IMR-90 (cell line): ENCODE results near the gene CLDN14. TPM values are rescaled to one million over a fixed set of nuclear protein-coding genes. Genes with fewer than 3 reads are reported as not detected.

ENCODE experiments used
- ATAC-seq: fragments of 200-7000 bp; cut with Tn5 transposase; 2 replicates; pipeline ENCODE4 v1.9.1; 2020; ENCODE audit warnings: low read depth, mild to moderate bottlenecking, moderate library complexity
- BruUV-seq: library from RNA; stranded (reverse); fragments of 400-500 nt; replicated peaks from 2 replicates; lab custom pipeline; 2021; lab: Mats Ljungman, UMichigan
- CTCF ChIA-PET: fragments of 300-600 bp; formaldehyde crosslinking; extraction: SDS; loops from one replicate; lab custom pipeline; 2021; ENCODE audit warnings: antibody characterized with exemption; lab: Yijun Ruan, JAX
- POLR2A ChIA-PET: fragments of 300-600 bp; sonication (Branson Sonifier 250); formaldehyde crosslinking; loops from one replicate; lab custom pipeline; 2022; ENCODE audit warnings: antibody characterized with exemption; ENCODE audit not compliant: unreplicated experiment; lab: Charles Lee
- DNase-seq: peaks from one replicate; pipeline ENCODE4 v3.0.0; 2013
- H2AFZ ChIP-seq: replicated peaks from 2 replicates; pipeline ENCODE3; 2013; ENCODE audit warnings: low read length, mild to moderate bottlenecking; ENCODE audit not compliant: poor library complexity
- H2AK5ac ChIP-seq: 2 replicates; pipeline ENCODE4 v1.6.1; 2013; ENCODE audit warnings: low read depth, low read length, inconsistent platforms
- H2AK9ac ChIP-seq: replicated peaks from 2 replicates; pipeline ENCODE3; 2013; ENCODE audit warnings: mild to moderate bottlenecking, low read depth, low read length, moderate library complexity; ENCODE audit not compliant: poor library complexity
- H2BK120ac ChIP-seq: 2 replicates; pipeline ENCODE4 v1.6.1; 2013; ENCODE audit warnings: low read depth, low read length, inconsistent platforms
- H2BK15ac ChIP-seq: 3 replicates; pipeline ENCODE4 v1.6.1; 2013; ENCODE audit warnings: low read depth, low read length, inconsistent platforms
- H2BK20ac ChIP-seq: 2 replicates; pipeline ENCODE4 v1.6.1; 2013; ENCODE audit warnings: low read depth, mild to moderate bottlenecking, inconsistent platforms, low read length, moderate library complexity
- H2BK5ac ChIP-seq: 2 replicates; pipeline ENCODE4 v1.6.1; 2013; ENCODE audit warnings: mild to moderate bottlenecking, low read depth, low read length, inconsistent platforms; ENCODE audit not compliant: poor library complexity, severe bottlenecking
- H3K14ac ChIP-seq: replicated peaks from 2 replicates; pipeline ENCODE4 v1.6.1; 2013; ENCODE audit warnings: low read depth, low read length, inconsistent platforms
- H3K18ac ChIP-seq: 2 replicates; pipeline ENCODE4 v1.6.1; 2013; ENCODE audit warnings: low read depth, low read length, control low read depth
- H3K23ac ChIP-seq: 2 replicates; pipeline ENCODE4 v1.6.1; 2013; ENCODE audit warnings: low read depth, low read length, inconsistent platforms
- H3K27ac ChIP-seq: 2 replicates; pipeline ENCODE4 v1.5.1; 2013; ENCODE audit warnings: mild to moderate bottlenecking, control low read depth, low read length; ENCODE audit not compliant: insufficient read depth
- H3K27me3 ChIP-seq: 2 replicates; pipeline ENCODE4 v1.6.1; 2013; ENCODE audit warnings: low read length; ENCODE audit not compliant: control insufficient read depth, insufficient read depth
- H3K36me3 ChIP-seq: 2 replicates; pipeline ENCODE4 v1.6.1; 2013; ENCODE audit warnings: low read length, mixed read lengths; ENCODE audit not compliant: control insufficient read depth, insufficient read depth
- H3K4ac ChIP-seq: 2 replicates; pipeline ENCODE4 v1.6.1; 2013; ENCODE audit warnings: low read depth, low read length, inconsistent platforms
- H3K4me1 ChIP-seq: 2 replicates; pipeline ENCODE4 v1.6.1; 2013; ENCODE audit warnings: low read length, mixed read lengths; ENCODE audit not compliant: control insufficient read depth, insufficient read depth
- H3K4me2 ChIP-seq: 2 replicates; pipeline ENCODE4 v1.6.1; 2013; ENCODE audit warnings: low read depth, mild to moderate bottlenecking, control low read depth, low read length, moderate library complexity
- H3K4me3 ChIP-seq: 2 replicates; pipeline ENCODE4 v1.5.1; 2013; ENCODE audit warnings: low read depth, mild to moderate bottlenecking, control low read depth, low read length, moderate library complexity; ENCODE audit not compliant: insufficient read depth
- H3K56ac ChIP-seq: 2 replicates; pipeline ENCODE4 v1.6.1; 2013; ENCODE audit warnings: low read length, inconsistent platforms; ENCODE audit not compliant: insufficient read depth; ENCODE audit errors: extremely low read depth
- H3K79me1 ChIP-seq, 2 experiments: 2 replicates each; pipeline ENCODE4 v1.6.1; 2013; ENCODE audit warnings: low read length in 2 of 2, inconsistent platforms in 1 of 2, low read depth in 1 of 2
- H3K9ac ChIP-seq: 2 replicates; pipeline ENCODE4 v1.6.1; 2013; ENCODE audit warnings: low read depth, low read length, control low read depth
- H3K9me1 ChIP-seq: 2 replicates; pipeline ENCODE4 v1.6.1; 2013; ENCODE audit warnings: low read length, inconsistent platforms; ENCODE audit not compliant: insufficient read depth
- H3K9me3 ChIP-seq: 2 replicates; pipeline ENCODE4 v1.6.1; 2013; ENCODE audit warnings: low read length; ENCODE audit not compliant: control insufficient read depth, insufficient read depth
- H4K20me1 ChIP-seq: 2 replicates; pipeline ENCODE4 v1.6.1; 2013; ENCODE audit warnings: low read length, inconsistent platforms; ENCODE audit not compliant: insufficient read depth
- H4K5ac ChIP-seq: 2 replicates; pipeline ENCODE4 v1.6.1; 2013; ENCODE audit warnings: mild to moderate bottlenecking, low read depth, low read length, control low read depth
- H4K8ac ChIP-seq, 2 experiments: 2 replicates each; pipeline ENCODE4 v1.6.1; 2013; ENCODE audit warnings: low read depth in 2 of 2, low read length in 2 of 2, control low read depth in 1 of 2, inconsistent platforms in 1 of 2
- H4K91ac ChIP-seq: 2 replicates; pipeline ENCODE4 v1.6.1; 2013; ENCODE audit warnings: low read depth, low read length, inconsistent platforms; ENCODE audit not compliant: insufficient read depth
- BHLHE40 ChIP-seq: fragments of 150-350 bp; IDR thresholded peaks from 2 replicates; pipeline ENCODE4 v1.6.1; 2016; ENCODE audit warnings: mild to moderate bottlenecking, low read depth, low read length
- CEBPB ChIP-seq: IDR thresholded peaks from 2 replicates; pipeline ENCODE4 v1.6.1; 2012; ENCODE audit warnings: low read depth, low read length, improper control_type of control experiment
- CHD1 ChIP-seq: IDR thresholded peaks from 2 replicates; pipeline ENCODE4 v1.6.1; 2012; ENCODE audit warnings: low read depth, low read length, improper control_type of control experiment
- CTCF ChIP-seq: conservative IDR thresholded peaks from 2 replicates; pipeline ENCODE4 v1.5.1; 2012; ENCODE audit warnings: mild to moderate bottlenecking, low read depth, low read length, improper control_type of control experiment
- ELK1 ChIP-seq: fragments of 150-350 bp; IDR thresholded peaks from 2 replicates; pipeline ENCODE4 v1.6.1; 2016; ENCODE audit warnings: low read depth, mild to moderate bottlenecking, low read length, moderate library complexity, borderline replicate concordance
- FOS ChIP-seq: fragments of 150-350 bp; IDR thresholded peaks from 2 replicates; pipeline ENCODE4 v1.6.1; 2016; ENCODE audit warnings: low read depth, low read length
- MAFK ChIP-seq: IDR thresholded peaks from 2 replicates; pipeline ENCODE4 v1.6.1; 2012; ENCODE audit warnings: low read depth, low read length, improper control_type of control experiment
- MAZ ChIP-seq: IDR thresholded peaks from 2 replicates; pipeline ENCODE4 v1.6.1; 2012; ENCODE audit warnings: low read depth, mild to moderate bottlenecking, low read length, improper control_type of control experiment, moderate library complexity, borderline replicate concordance
- MXI1 ChIP-seq: IDR thresholded peaks from 2 replicates; pipeline ENCODE4 v1.6.1; 2012; ENCODE audit warnings: low read depth, mild to moderate bottlenecking, low read length, moderate library complexity, borderline replicate concordance
- NFE2L2 ChIP-seq: fragments of 150-350 bp; IDR thresholded peaks from 2 replicates; pipeline ENCODE4 v1.6.1; 2016; ENCODE audit warnings: low read depth, mild to moderate bottlenecking, low read length
- POLR2A ChIP-seq: IDR thresholded peaks from 2 replicates; pipeline ENCODE4 v1.6.1; 2012; ENCODE audit warnings: mild to moderate bottlenecking, low read depth, low read length
- RAD21 ChIP-seq: IDR thresholded peaks from 2 replicates; pipeline ENCODE4 v1.6.1; 2012; ENCODE audit warnings: low read length, improper control_type of control experiment
- RCOR1 ChIP-seq: IDR thresholded peaks from 2 replicates; pipeline ENCODE4 v1.6.1; 2012; ENCODE audit warnings: mild to moderate bottlenecking, low read length, improper control_type of control experiment; ENCODE audit not compliant: insufficient replicate concordance
- RFX5 ChIP-seq: IDR thresholded peaks from 2 replicates; pipeline ENCODE4 v1.8.0; 2012; ENCODE audit warnings: low read depth, mild to moderate bottlenecking, low read length, moderate library complexity
- SMC3 ChIP-seq: fragments of 150-350 bp; IDR thresholded peaks from 2 replicates; pipeline ENCODE4 v1.6.1; 2016; ENCODE audit warnings: low read depth, mild to moderate bottlenecking, antibody characterized with exemption, low read length, moderate library complexity
- USF2 ChIP-seq: fragments of 150-350 bp; IDR thresholded peaks from 2 replicates; pipeline ENCODE4 v1.6.1; 2017; ENCODE audit warnings: mild to moderate bottlenecking, antibody characterized with exemption, low read length, low read depth
- WGBS, 2 experiments: methylation state at CpG; one replicate each; pipeline versions ENCODE4 v1.1.5 to v1.1.7; 2013; ENCODE audit warnings: missing lambda C conversion rate in 2 of 2; ENCODE audit not compliant: insufficient read length in 1 of 2; ENCODE audit errors: extremely low coverage in 2 of 2; 5-methylcytosine and 5-hydroxymethylcytosine counted together
- dilution Hi-C: fragments of 300-500 bp; cut with HindIII; formaldehyde crosslinking; loops from one replicate; pipeline ENCODE4 v1.14.3; 2018; ENCODE audit warnings: low sequenced_read_pairs; ENCODE audit not compliant: unreplicated experiment
- in situ Hi-C: fragments of 300-500 bp; cut with MboI; formaldehyde crosslinking; loops from 3 replicates; pipeline ENCODE4 v1.14.3; 2019; ENCODE audit warnings: low sequenced_read_pairs, inconsistent platforms, mixed read lengths
- intact Hi-C: fragments of 100-400 bp; cut with micrococcal nuclease; formaldehyde crosslinking; loops from 2 replicates; pipeline ENCODE4 v1.10.0; 2022
- polyA plus RNA-seq, 3 experiments: library from polyadenylated mRNA; depleted of rRNA; stranded (reverse); fragments of >200 nt; gene quantifications; 2 replicates each; pipeline ENCODE4 v1.2.3, GENCODE V29; 2012; ENCODE audit warnings: low replicate concordance in 1 of 3
- total RNA-seq: library from RNA; depleted of rRNA; stranded (reverse); fragments of >200 nt; gene quantifications from 2 replicates; pipeline ENCODE4 v1.2.3, GENCODE V29; 2012

The CLDN14 gene
- total and polyA plus RNA-seq, 2 of the 4 experiments (the other 2 are of a cell fraction) = not detected

GRCh38 chr21:36502365-36502764, 22.4 kb upstream of the CLDN14 start:
- no peak overlapping the region for H2BK20ac ChIP-seq
- no peak overlapping the region for H3K23ac ChIP-seq
- no peak overlapping the region for H3K56ac ChIP-seq
- no TSS peak for BruUV-seq
- in situ Hi-C loops (loop anchor here (5.0 kb wide), 1 partner anchor 425 kb away; no protein-coding TSS in a partner anchor), dilution Hi-C loops (no loop called here), intact Hi-C loops (loop anchor here (5.0 to 10.0 kb wide), 3 partner anchors 242 to 582 kb away; no protein-coding TSS in a partner anchor)
- H4K91ac ChIP-seq = no peak overlapping the region
- no peak overlapping the region for H3K14ac ChIP-seq
- no peak overlapping the region for H2AK9ac ChIP-seq
- no peak for ATAC-seq
- CTCF ChIA-PET = no interaction called here
- no peak overlapping the region for H3K27ac ChIP-seq
- no peak overlapping the region for H2BK15ac ChIP-seq
- no CpG with 5 or more reads among the region's 2 CpGs for WGBS, 2 experiments
- H3K4me1 ChIP-seq = no peaks in the 10 kb centered on the region
- no peak overlapping the region for H3K4me3 ChIP-seq
- no peak overlapping the region for H3K4me2 ChIP-seq
- no peak overlapping the region for H3K9ac ChIP-seq
- no peaks in the 10 kb centered on the region for H4K20me1 ChIP-seq
- H3K27me3 ChIP-seq = peaks cover 4% of the 10 kb centered on the region
- H4K8ac ChIP-seq = no peak overlapping the region
- no peak overlapping the region for H2BK120ac ChIP-seq
- no peaks in the 10 kb centered on the region for H3K9me3 ChIP-seq
- H3K18ac ChIP-seq = no peak overlapping the region
- H3K4ac ChIP-seq = no peak overlapping the region
- no peak overlapping the region for H2AFZ ChIP-seq
- H4K5ac ChIP-seq = no peak overlapping the region
- no peaks in the 10 kb centered on the region for H3K9me1 ChIP-seq
- H2BK5ac ChIP-seq = no peak overlapping the region
- H2AK5ac ChIP-seq = no peak overlapping the region
- no peak for DNase-seq
- H3K79me1 ChIP-seq = no peaks in the 10 kb centered on the region
- POLR2A ChIA-PET = no interaction called here
- TF ChIP-seq BHLHE40 = no peak
- no peak for TF ChIP-seq SMC3
- no peak for TF ChIP-seq RCOR1
- TF ChIP-seq USF2 = no peak
- no peak for TF ChIP-seq CTCF
- TF ChIP-seq RAD21 = no peak
- TF ChIP-seq POLR2A = no peak
- TF ChIP-seq CEBPB = no peak
- no peak for TF ChIP-seq RFX5
- no peak for TF ChIP-seq NFE2L2
- no peak for TF ChIP-seq MAZ
- no peak for TF ChIP-seq MXI1
- TF ChIP-seq CHD1 = no peak
- no peak for TF ChIP-seq FOS
- TF ChIP-seq ELK1 = no peak
- TF ChIP-seq MAFK = no peak
- H3K36me3 ChIP-seq = no peaks in the 10 kb centered on the region
